Stimulated activated naive CD4-positive, alpha-beta T cell treated with Interleukin-2 at 50 U/mL for 16 hours (primary cell): Measurements from ENCODE around the gene PWWP2B.

Experiments used
- DNase-seq: peaks from one replicate; lab custom pipeline; 2025; lab: John Stamatoyannopoulos, UW

Gene PWWP2B

GRCh38 chr10:132407243-132407746 is 10.3 kb downstream of the PWWP2B start:
- DNase-seq, result no peak

- no peak for DNase-seq
These were observed 10.9 kb downstream of the PWWP2B start for GRCh38 chr10:132407846-132408278.

GRCh38 chr10:132408367-132408781 is 11.4 kb downstream of the PWWP2B start:
- DNase-seq, result no peak

- no peak for DNase-seq
These were observed 12.0 kb downstream of the PWWP2B start for GRCh38 chr10:132408823-132409666.

GRCh38 chr10:132409667-132410028 is 12.6 kb downstream of the PWWP2B start:
- DNase-seq, result no peak

- DNase-seq, result no peak
These were observed 13.2 kb downstream of the PWWP2B start for GRCh38 chr10:132410056-132410778.

GRCh38 chr10:132410779-132411532 is 14.0 kb downstream of the PWWP2B start:
- no peak for DNase-seq

GRCh38 chr10:132411561-132412253 is 14.7 kb downstream of the PWWP2B start:
- DNase-seq, result no peak

- no peak for DNase-seq
These were observed 15.6 kb downstream of the PWWP2B start for GRCh38 chr10:132412316-132413192.

- DNase-seq, result no peak
These were observed 16.5 kb downstream of the PWWP2B start for GRCh38 chr10:132413226-132414205.

GRCh38 chr10:132414402-132415016 is 17.5 kb downstream of the PWWP2B start:
- DNase-seq, result no peak

GRCh38 chr10:132415255-132415654 is 18.3 kb downstream of the PWWP2B start:
- DNase-seq, result no peak

GRCh38 chr10:132415956-132416355 is 19.0 kb downstream of the PWWP2B start:
- DNase-seq, result no peak

- DNase-seq, result no peak
These were observed 19.7 kb downstream of the PWWP2B start for GRCh38 chr10:132416566-132417256.

GRCh38 chr10:132417257-132417910 is 20.4 kb downstream of the PWWP2B start:
- no peak for DNase-seq

- DNase-seq, result no peak
These were observed 21.0 kb downstream of the PWWP2B start for GRCh38 chr10:132417957-132418441.

GRCh38 chr10:132418527-132419416 is 21.8 kb downstream of the PWWP2B start:
- DNase-seq, result no peak
